ENCODE measurements around the gene PROSER3. TPM values are rescaled to one million over a fixed set of nuclear protein-coding genes. Genes with fewer than 3 reads are reported as not detected.

Gene PROSER3
- total RNA-seq, 4 donors from 2014 or later, result 8.2 to 34.3 (median 13.2) TPM

DNA sequence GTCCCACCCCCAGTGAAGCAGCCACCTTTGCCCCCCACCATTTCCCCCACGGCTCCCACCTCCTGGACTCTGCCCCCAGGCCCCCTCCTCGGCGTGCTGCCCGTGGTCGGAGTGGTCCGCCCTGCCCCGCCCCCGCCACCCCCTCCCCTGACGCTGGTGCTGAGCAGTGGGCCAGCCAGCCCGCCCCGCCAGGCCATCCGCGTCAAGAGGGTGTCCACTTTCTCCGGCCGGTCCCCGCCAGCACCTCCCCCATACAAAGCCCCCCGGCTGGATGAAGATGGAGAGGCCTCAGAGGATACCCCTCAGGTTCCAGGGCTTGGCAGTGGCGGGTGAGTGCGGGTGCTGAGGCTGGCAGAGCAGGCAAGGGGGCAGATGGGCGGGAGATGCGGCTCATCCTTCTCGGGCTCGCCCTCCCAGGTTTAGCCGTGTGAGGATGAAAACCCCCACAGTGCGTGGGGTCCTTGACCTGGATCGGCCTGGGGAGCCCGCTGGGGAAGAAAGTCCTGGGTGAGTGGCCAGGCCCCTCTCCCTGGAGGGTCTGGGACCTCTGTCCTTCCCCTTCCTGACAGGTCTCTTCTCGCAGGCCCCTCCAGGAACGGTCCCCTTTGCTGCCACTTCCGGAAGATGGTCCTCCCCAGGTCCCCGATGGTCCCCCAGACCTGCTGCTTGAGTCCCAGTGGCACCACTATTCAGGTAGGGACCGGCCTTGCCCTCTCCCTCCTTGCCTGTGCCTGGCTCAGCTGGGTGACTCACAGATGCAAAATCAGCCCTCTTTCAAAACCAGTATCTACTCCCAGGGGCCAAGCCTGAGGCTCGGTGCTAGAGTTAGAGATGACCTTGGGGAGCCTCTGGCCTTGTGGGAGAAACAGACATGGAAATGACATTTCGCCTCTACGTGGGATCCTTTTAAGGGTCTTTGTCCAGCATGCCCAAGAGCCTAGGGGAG lies 24.5 kb upstream of the PROSER3 start:
- H3K27me3 ChIP-seq, result no peaks in the 10 kb centered on the region
- intact Hi-C loops (cut with DNase I), result no loop called here
- WGBS, 2 donors, result 91% methylated on average over 28 to 33 of the region's 35 CpGs
- H3K4me1 ChIP-seq, result no peaks in the 10 kb centered on the region
- H3K9me3 ChIP-seq, result no peaks in the 10 kb centered on the region
- H3K36me3 ChIP-seq, result peaks cover 63 to 67% of the 10 kb centered on the region in 2 donors
- DNase-seq, result no peak
- no peak overlapping the region for H3K4me3 ChIP-seq (replicated peaks in 1 of 3)
- TF ChIP-seq CTCF (IDR thresholded peaks at IDR 0.05) (no peak), POLR2A (IDR thresholded peaks at IDR 0.05) (no peak)
- H3K27ac ChIP-seq, result no peak overlapping the region

DNA sequence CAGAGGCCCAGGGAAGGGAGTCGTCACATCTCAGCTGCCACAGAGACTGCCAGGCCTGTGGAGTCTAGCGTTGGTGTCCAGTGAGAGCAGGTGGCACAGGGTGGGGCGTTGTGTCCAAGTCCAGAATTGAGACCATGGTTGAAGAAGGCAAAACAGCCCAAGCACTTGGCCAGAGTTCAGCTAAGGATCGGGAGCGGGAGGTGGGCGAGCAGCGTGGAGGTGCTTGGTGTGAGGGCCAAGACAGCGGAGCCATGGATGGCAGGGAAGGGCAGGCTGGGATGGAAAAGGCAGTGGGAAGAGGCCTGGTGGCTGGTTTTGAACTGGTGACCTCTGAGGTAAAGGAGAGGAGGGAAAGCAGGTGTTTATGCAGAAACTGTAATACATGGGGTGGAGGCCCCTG lies 23.7 kb upstream of the PROSER3 start:
- H3K4me1 ChIP-seq, result peaks cover 0 to under 1% of the 10 kb centered on the region in 2 donors
- DNase-seq, result no peak
- peaks cover 58 to 61% of the 10 kb centered on the region in 2 donors for H3K36me3 ChIP-seq

DNA sequence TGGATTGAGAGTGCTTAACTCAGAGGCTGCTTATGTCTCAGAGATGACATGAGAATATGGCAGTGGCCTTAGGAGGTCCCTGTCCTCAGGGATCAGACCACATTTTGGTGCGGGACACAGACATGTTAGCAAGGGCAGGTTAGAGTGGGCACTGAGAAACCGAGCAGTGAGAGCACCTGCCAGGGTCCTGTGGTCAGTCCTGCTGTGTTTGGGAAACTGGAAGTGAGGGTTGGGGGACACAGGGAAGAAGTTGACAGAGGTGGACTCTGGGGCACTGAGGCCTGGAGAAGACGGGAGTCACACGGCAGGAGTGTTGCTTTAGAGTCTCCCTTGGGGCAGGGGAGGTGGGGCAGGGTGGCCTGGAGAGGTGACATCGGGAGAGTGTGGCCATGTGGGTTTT lies 23.1 kb upstream of the PROSER3 start:
- peaks cover 52 to 55% of the 10 kb centered on the region in 2 donors for H3K36me3 ChIP-seq

More for the DNA sequence above, 23.7 kb upstream of the PROSER3 start:
- no peaks in the 10 kb centered on the region for H3K27me3 ChIP-seq
- no peak overlapping the region for H3K27ac ChIP-seq
- TF ChIP-seq POLR2A (IDR thresholded peaks at IDR 0.05), result no peak
- no peak for TF ChIP-seq CTCF (IDR thresholded peaks at IDR 0.05)
- H3K4me3 ChIP-seq (replicated peaks in 1 of 3), result no peak overlapping the region
- WGBS, 2 donors, result 95 to 96% methylated on average over 8 of the region's 8 CpGs
- intact Hi-C loops (cut with DNase I), result no loop called here
- H3K9me3 ChIP-seq, result no peaks in the 10 kb centered on the region

GRCh38 chr19:35736913-35737886 lies 20.8 kb upstream of the PROSER3 start:
- TF ChIP-seq CTCF (IDR thresholded peaks at IDR 0.05) (no peak), POLR2A (IDR thresholded peaks at IDR 0.05) (no peak)
- H3K27ac ChIP-seq, result no peak overlapping the region
- no peak overlapping the region for H3K4me3 ChIP-seq (replicated peaks in 1 of 3)
- intact Hi-C loops (cut with DNase I), result no loop called here
- H3K4me1 ChIP-seq, result peaks cover 15% of the 10 kb centered on the region in 2 donors
- no peak for DNase-seq
- WGBS, 2 donors, result 84 to 88% methylated on average over 17 to 21 of the region's 22 CpGs
- peaks cover 31 to 32% of the 10 kb centered on the region in 2 donors for H3K36me3 ChIP-seq
- no peaks in the 10 kb centered on the region for H3K9me3 ChIP-seq
- no peaks in the 10 kb centered on the region for H3K27me3 ChIP-seq

More for the DNA sequence above, 23.1 kb upstream of the PROSER3 start:
- intact Hi-C loops (cut with DNase I), result no loop called here
- Histone ChIP-seq H3K27me3 (no peaks in the 10 kb centered on the region), H3K9me3 (no peaks in the 10 kb centered on the region), H3K4me3 (replicated peaks in 1 of 3) (no peak overlapping the region), H3K4me1 (peaks cover 5 to 6% of the 10 kb centered on the region in 2 donors), H3K27ac (no peak overlapping the region)
- TF ChIP-seq POLR2A (IDR thresholded peaks at IDR 0.05) (no peak), CTCF (IDR thresholded peaks at IDR 0.05) (no peak)
- WGBS, 2 donors, result 79 to 84% methylated on average over 5 of the region's 5 CpGs
- no peak for DNase-seq
